RWPE1 (cell line): ENCODE results near the gene TMC8.

Source experiments
- CTCF ChIA-PET: fragments of 350-600 bp; sonication (Branson Sonifier 250); formaldehyde crosslinking; extraction: SDS; loops from one replicate; lab custom pipeline; 2021; lab: Yijun Ruan, JAX
- POLR2A ChIA-PET: fragments of 400-600 bp; formaldehyde crosslinking; extraction: SDS; loops from one replicate; lab custom pipeline; 2020; ENCODE audit warnings: antibody characterized with exemption; ENCODE audit not compliant: low non-redundant PET; lab: Yijun Ruan, JAX
- DNase-seq: peaks from one replicate; pipeline ENCODE4 v3.0.0; 2012; ENCODE audit warnings: low spot score
- H3K27ac ChIP-seq: fragments of 450-650 bp; 2 replicates; pipeline ENCODE4 v1.5.1; 2017
- CTCF ChIP-seq: fragments of 450-650 bp; conservative IDR thresholded peaks from 2 replicates; pipeline ENCODE4 v1.5.1; 2017; ENCODE audit warnings: low read depth, mild to moderate bottlenecking

The TMC8 gene

GRCh38 chr17:78117027-78117981, 13.3 kb upstream of the TMC8 start:
- ChIA-PET POLR2A (no interaction called here), CTCF (no interaction called here)
- no peak overlapping the region for H3K27ac ChIP-seq
- DNase-seq, result no peak
- peak; percentile 49 for TF ChIP-seq CTCF

- POLR2A ChIA-PET, result interaction anchor here (0.6 kb wide), 1 partner anchor 192 kb away, joined by 4 read pairs; no protein-coding TSS in a partner anchor
- no peak for DNase-seq
- no peak for TF ChIP-seq CTCF
- no peak overlapping the region for H3K27ac ChIP-seq
- CTCF ChIA-PET, result interaction anchor here (0.6 kb wide), 1 partner anchor 948 kb away, joined by 4 read pairs; no protein-coding TSS in a partner anchor
Observed at GRCh38 chr17:78118801-78119241, 11.8 kb upstream of the TMC8 start.

GRCh38 chr17:78120537-78120936, 10.0 kb upstream of the TMC8 start:
- no peak for DNase-seq
- CTCF ChIA-PET, result interaction anchor here (0.6 to 1.5 kb wide), 2 partner anchors 17 to 24 kb away, joined by 3 to 6 read pairs; no protein-coding TSS in a partner anchor
- no peak for TF ChIP-seq CTCF
- POLR2A ChIA-PET, result no interaction called here
- H3K27ac ChIP-seq, result 0 out of 2 replicates have a peak overlapping the region, but pooled peaks have one; percentile 8

- ChIA-PET CTCF (interaction anchor here (0.6 to 1.5 kb wide), 2 partner anchors 11 to 16 kb away, joined by 5 to 6 read pairs; no protein-coding TSS in a partner anchor), POLR2A (interaction anchor here (0.8 kb wide), 1 partner anchor 96 kb away, joined by 3 read pairs; no protein-coding TSS in a partner anchor)
- no peak for DNase-seq
- TF ChIP-seq CTCF, result no peak
- no peak overlapping the region for H3K27ac ChIP-seq
Observed at GRCh38 chr17:78120971-78121800, 9.4 kb upstream of the TMC8 start.

- CTCF ChIA-PET, result interaction anchor here (0.6 kb wide), 1 partner anchor 12 kb away, joined by 5 read pairs; no protein-coding TSS in a partner anchor
- POLR2A ChIA-PET, result interaction anchor here (0.8 kb wide), 1 partner anchor 96 kb away, joined by 3 read pairs; no protein-coding TSS in a partner anchor
- no peak for DNase-seq
- TF ChIP-seq CTCF, result no peak
- H3K27ac ChIP-seq, result no peak overlapping the region
Observed at GRCh38 chr17:78121801-78122215, 8.8 kb upstream of the TMC8 start.
